ENCODE results near the gene CFAP141.
"Not testable (repeated sequence)": the region's sequence is repeated elsewhere in the genome, so short reads cannot be mapped to it uniquely, and the experiment has no call there.

The CFAP141 gene

GRCh38 chr1:154206196-154206595 is at the start of gene CFAP141:
Gene CFAP141 (minus strand): TSS chr1:154206333. CDS start chr1:154206307, 26 bp downstream.
- DNase-seq, result no peak

GRCh38 chr1:154253671-154254070 is 47.5 kb upstream of the CFAP141 start:
- DNase-seq, result no peak

- no peak for DNase-seq
Measured at GRCh38 chr1:154241703-154242351, 35.7 kb upstream of the CFAP141 start.

GRCh38 chr1:154240294-154240833 is 34.2 kb upstream of the CFAP141 start:
- no peak for DNase-seq

- no peak for DNase-seq
Measured at GRCh38 chr1:154239491-154239890, 33.4 kb upstream of the CFAP141 start.

- no peak for DNase-seq
Measured at GRCh38 chr1:154237880-154238506, 31.9 kb upstream of the CFAP141 start.

- no peak for DNase-seq
Measured at GRCh38 chr1:154237435-154237834, 31.3 kb upstream of the CFAP141 start.

GRCh38 chr1:154236855-154237254 is 30.7 kb upstream of the CFAP141 start:
- no peak for DNase-seq

GRCh38 chr1:154233127-154233526 is 27.0 kb upstream of the CFAP141 start:
- DNase-seq, result not testable (repeated sequence)

- DNase-seq, result not testable (repeated sequence)
Measured at GRCh38 chr1:154231112-154231511, 25.0 kb upstream of the CFAP141 start.

GRCh38 chr1:154225370-154225769 is 19.2 kb upstream of the CFAP141 start:
- DNase-seq, result no peak

GRCh38 chr1:154223621-154224020 is 17.5 kb upstream of the CFAP141 start:
- DNase-seq, result no peak

- no peak for DNase-seq
Measured at GRCh38 chr1:154222918-154223317, 16.8 kb upstream of the CFAP141 start.

GRCh38 chr1:154222518-154222917 is 16.4 kb upstream of the CFAP141 start:
- DNase-seq, result no peak

GRCh38 chr1:154221278-154222001 is 15.3 kb upstream of the CFAP141 start:
- DNase-seq, result peak; percentile 68

- no peak for DNase-seq
Measured at GRCh38 chr1:154220970-154221277, 14.8 kb upstream of the CFAP141 start.

- DNase-seq, result peak; percentile 99
Measured at GRCh38 chr1:154220071-154220969, 14.2 kb upstream of the CFAP141 start, which contains the start of gene UBAP2L. Gene UBAP2L (plus strand): TSS chr1:154220955. CDS start chr1:154225124, 4,169 bp downstream.

GRCh38 chr1:154219541-154219940 is 13.4 kb upstream of the CFAP141 start:
- DNase-seq, result no peak

- DNase-seq, result no peak
Measured at GRCh38 chr1:154218545-154218944, 12.4 kb upstream of the CFAP141 start.

- no peak for DNase-seq
Measured at GRCh38 chr1:154213274-154213673, 7.1 kb upstream of the CFAP141 start.

GRCh38 chr1:154212083-154212482 is 6.0 kb upstream of the CFAP141 start:
- no peak for DNase-seq

- no peak for DNase-seq
Measured at GRCh38 chr1:154208677-154209388, 2.7 kb upstream of the CFAP141 start.
